ENCODE data around the gene SFT2D2. TPM values are rescaled to one million over a fixed set of nuclear protein-coding genes. Genes with fewer than 3 reads are reported as not detected.

SFT2D2 gene
- total and polyA plus RNA-seq, 3 experiments from 2014 or later = 44.4 to 46.0 (median 45.1) TPM

DNA sequence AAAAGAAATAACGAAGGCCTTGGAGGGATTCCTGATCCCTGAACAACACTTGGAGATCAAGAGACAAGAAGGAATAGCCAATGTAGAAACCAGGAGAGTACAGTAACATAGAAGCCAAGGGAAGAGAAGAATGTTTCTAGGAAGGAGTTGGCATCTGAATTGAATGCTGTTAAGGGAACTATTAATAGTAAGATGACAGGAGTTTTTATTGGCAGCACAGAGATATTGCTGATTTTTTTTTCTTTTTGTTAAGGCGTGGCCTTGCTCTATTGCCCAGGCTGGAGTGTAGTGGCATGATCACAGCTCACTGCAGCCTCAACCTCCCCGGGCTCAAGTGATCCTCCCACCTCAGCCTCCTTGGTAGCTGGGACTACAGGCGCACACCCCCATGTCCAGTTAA lies 9.6 kb upstream of the SFT2D2 start:
- no peak for DNase-seq
- Histone ChIP-seq H3K27me3 (ENCODE audit: insufficient read depth, low read length, poor library complexity, severe bottlenecking) (no peaks in the 10 kb centered on the region), H3K4me3 (ENCODE audit: low read length) (no peak overlapping the region), H3K4me1 (ENCODE audit: insufficient read depth, low read length) (no peaks in the 10 kb centered on the region), H3K9me3 (ENCODE audit: low read length) (no peaks in the 10 kb centered on the region), H3K36me3 (ENCODE audit: insufficient read depth, low read length) (no peaks in the 10 kb centered on the region), H3K27ac (ENCODE audit: low read depth, low read length) (no peak overlapping the region)
- peaks cover 9 to 20% of the 10 kb centered on the region in 2 donors for H3K27me3 Mint-ChIP-seq
- H3K9me3 Mint-ChIP-seq = peaks cover 6 to 13% (median 8%) of the 10 kb centered on the region in 5 donors
- ChIA-PET CTCF (interaction anchor here (1.2 kb wide), 1 partner anchor 19 kb away, joined by 3 read pairs; no protein-coding TSS in a partner anchor), POLR2A (no interaction called here)
- peaks cover 0 to 16% (median 6%) of the 10 kb centered on the region in 3 donors for H3K36me3 Mint-ChIP-seq
- no peak overlapping the region for H3K4me3 Mint-ChIP-seq
- H3K27ac Mint-ChIP-seq = no peak overlapping the region
- H3K4me1 Mint-ChIP-seq = peaks cover 5 to 10% (median 6%) of the 10 kb centered on the region in 3 donors

GRCh38 chr1:168217664-168218063 lies 8.1 kb upstream of the SFT2D2 start:
- no peak overlapping the region for H3K27ac ChIP-seq (ENCODE audit: low read depth, low read length)
- POLR2A ChIA-PET = interaction anchor here (1.2 kb wide), 1 partner anchor 9 kb away, joined by 4 read pairs; no protein-coding TSS in a partner anchor
- Mint-ChIP-seq H3K4me3 (no peak overlapping the region), H3K36me3 (peaks cover 0 to 12% (median 6%) of the 10 kb centered on the region in 3 donors), H3K27me3 (peaks cover 13 to 24% of the 10 kb centered on the region in 2 donors), H3K27ac (no peak overlapping the region), H3K4me1 (peaks cover 0 to 3% (median under 1%) of the 10 kb centered on the region in 3 donors), H3K9me3 (peaks cover 3 to 8% (median 3%) of the 10 kb centered on the region in 5 donors)
- no peaks in the 10 kb centered on the region for H3K9me3 ChIP-seq (ENCODE audit: low read length)
- H3K36me3 ChIP-seq (ENCODE audit: insufficient read depth, low read length) = no peaks in the 10 kb centered on the region
- CTCF ChIA-PET = interaction anchor here (0.7 kb wide), 1 partner anchor 27 kb away, joined by 3 read pairs; no protein-coding TSS in a partner anchor
- H3K27me3 ChIP-seq (ENCODE audit: insufficient read depth, low read length, poor library complexity, severe bottlenecking) = no peaks in the 10 kb centered on the region
- no peaks in the 10 kb centered on the region for H3K4me1 ChIP-seq (ENCODE audit: insufficient read depth, low read length)
- DNase-seq = no peak
- H3K4me3 ChIP-seq (ENCODE audit: low read length) = no peak overlapping the region

DNA sequence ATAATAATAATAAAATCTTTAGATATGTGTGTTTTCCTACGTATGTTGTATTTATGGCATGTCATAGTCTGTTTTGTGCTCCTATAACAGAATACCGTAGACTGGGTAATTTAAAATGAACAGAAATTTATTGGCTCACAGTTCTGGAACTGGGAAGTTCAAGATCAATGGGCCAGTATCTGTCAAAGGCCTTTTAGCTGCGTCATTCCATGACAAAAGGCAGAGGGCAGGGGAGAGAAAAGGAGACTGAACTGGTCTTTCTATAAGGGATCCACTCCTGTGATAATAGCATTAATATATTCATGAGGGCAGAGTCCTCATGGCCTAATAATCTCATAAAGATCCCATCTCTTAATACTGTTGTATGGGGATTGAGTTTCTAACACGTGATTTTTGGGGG lies 7.1 kb upstream of the SFT2D2 start:
- H3K4me3 ChIP-seq (ENCODE audit: low read length) = no peak overlapping the region
- no peak overlapping the region for H3K4me3 Mint-ChIP-seq
- no peaks in the 10 kb centered on the region for H3K9me3 Mint-ChIP-seq
- H3K36me3 Mint-ChIP-seq = peaks cover 0 to 6% (median 4%) of the 10 kb centered on the region in 3 donors
- no peaks in the 10 kb centered on the region for H3K4me1 Mint-ChIP-seq
- H3K4me1 ChIP-seq (ENCODE audit: insufficient read depth, low read length) = no peaks in the 10 kb centered on the region
- H3K36me3 ChIP-seq (ENCODE audit: insufficient read depth, low read length) = no peaks in the 10 kb centered on the region
- ChIA-PET CTCF (no interaction called here), POLR2A (no interaction called here)
- no peak overlapping the region for H3K27ac ChIP-seq (ENCODE audit: low read depth, low read length)
- H3K27me3 Mint-ChIP-seq = peaks cover 13 to 28% of the 10 kb centered on the region in 2 donors
- H3K27me3 ChIP-seq (ENCODE audit: insufficient read depth, low read length, poor library complexity, severe bottlenecking) = no peaks in the 10 kb centered on the region
- H3K27ac Mint-ChIP-seq = no peak overlapping the region
- DNase-seq = no peak
- H3K9me3 ChIP-seq (ENCODE audit: low read length) = no peaks in the 10 kb centered on the region

GRCh38 chr1:168220470-168220871 lies 5.3 kb upstream of the SFT2D2 start:
- Histone ChIP-seq H3K4me3 (ENCODE audit: low read length) (no peak overlapping the region), H3K27me3 (ENCODE audit: insufficient read depth, low read length, poor library complexity, severe bottlenecking) (no peaks in the 10 kb centered on the region), H3K9me3 (ENCODE audit: low read length) (no peaks in the 10 kb centered on the region), H3K4me1 (ENCODE audit: insufficient read depth, low read length) (peaks cover 5% of the 10 kb centered on the region), H3K27ac (ENCODE audit: low read depth, low read length) (no peak overlapping the region), H3K36me3 (ENCODE audit: insufficient read depth, low read length) (no peaks in the 10 kb centered on the region)
- POLR2A ChIA-PET = no interaction called here
- Mint-ChIP-seq H3K27ac (no peak overlapping the region), H3K36me3 (peaks cover 0 to 1% (median 0%) of the 10 kb centered on the region in 3 donors), H3K27me3 (peaks cover 13 to 28% of the 10 kb centered on the region in 2 donors), H3K9me3 (no peaks in the 10 kb centered on the region), H3K4me3 (no peak overlapping the region), H3K4me1 (peaks cover 6 to 10% (median 9%) of the 10 kb centered on the region in 3 donors)
- DNase-seq = no peak
- CTCF ChIA-PET = no interaction called here

GRCh38 chr1:168221275-168221674 lies 4.5 kb upstream of the SFT2D2 start:
- ChIA-PET POLR2A (no interaction called here), CTCF (no interaction called here)
- Histone ChIP-seq H3K27me3 (ENCODE audit: insufficient read depth, low read length, poor library complexity, severe bottlenecking) (no peaks in the 10 kb centered on the region), H3K9me3 (ENCODE audit: low read length) (no peaks in the 10 kb centered on the region), H3K4me1 (ENCODE audit: insufficient read depth, low read length) (peaks cover 5% of the 10 kb centered on the region), H3K4me3 (ENCODE audit: low read length) (no peak overlapping the region), H3K36me3 (ENCODE audit: insufficient read depth, low read length) (no peaks in the 10 kb centered on the region), H3K27ac (ENCODE audit: low read depth, low read length) (no peak overlapping the region)
- Mint-ChIP-seq H3K4me1 (peaks cover 6 to 12% (median 9%) of the 10 kb centered on the region in 3 donors), H3K27me3 (peaks cover 13 to 28% of the 10 kb centered on the region in 2 donors), H3K9me3 (no peaks in the 10 kb centered on the region), H3K36me3 (peaks cover 0 to 3% (median 0%) of the 10 kb centered on the region in 3 donors), H3K27ac (no peak overlapping the region), H3K4me3 (no peak overlapping the region)
- no peak for DNase-seq

- H3K4me3 ChIP-seq (ENCODE audit: low read length) = no peak overlapping the region
- H3K27ac Mint-ChIP-seq = no peak overlapping the region
- ChIA-PET POLR2A (no interaction called here), CTCF (interaction anchor here (2.6 kb wide), 1 partner anchor 12 kb away, joined by 10 read pairs; no protein-coding TSS in a partner anchor)
- H3K36me3 ChIP-seq (ENCODE audit: insufficient read depth, low read length) = no peaks in the 10 kb centered on the region
- no peak overlapping the region for H3K27ac ChIP-seq (ENCODE audit: low read depth, low read length)
- H3K9me3 Mint-ChIP-seq = no peaks in the 10 kb centered on the region
- peaks cover 21 to 31% (median 24%) of the 10 kb centered on the region in 3 donors for H3K4me1 Mint-ChIP-seq
- H3K27me3 Mint-ChIP-seq = peaks cover 13 to 28% of the 10 kb centered on the region in 2 donors
- no peaks in the 10 kb centered on the region for H3K9me3 ChIP-seq (ENCODE audit: low read length)
- DNase-seq = no peak
- H3K36me3 Mint-ChIP-seq = peaks cover 0 to 16% (median 0%) of the 10 kb centered on the region in 3 donors
- H3K4me3 Mint-ChIP-seq = peak overlapping the region in 2 of 7 donors; percentile 55 to 99
- H3K27me3 ChIP-seq (ENCODE audit: insufficient read depth, low read length, poor library complexity, severe bottlenecking) = no peaks in the 10 kb centered on the region
- peaks cover 19% of the 10 kb centered on the region for H3K4me1 ChIP-seq (ENCODE audit: insufficient read depth, low read length)
Measured at GRCh38 chr1:168223261-168223660, 2.5 kb upstream of the SFT2D2 start.

- H3K36me3 ChIP-seq (ENCODE audit: insufficient read depth, low read length) = no peaks in the 10 kb centered on the region
- H3K9me3 Mint-ChIP-seq = no peaks in the 10 kb centered on the region
- peak overlapping the region in 4 of 7 donors; percentile 26 to 99 (median 94) for H3K4me3 Mint-ChIP-seq
- H3K27ac ChIP-seq (ENCODE audit: low read depth, low read length) = no peak overlapping the region
- H3K27me3 ChIP-seq (ENCODE audit: insufficient read depth, low read length, poor library complexity, severe bottlenecking) = no peaks in the 10 kb centered on the region
- DNase-seq = no peak
- no peaks in the 10 kb centered on the region for H3K9me3 ChIP-seq (ENCODE audit: low read length)
- H3K36me3 Mint-ChIP-seq = peaks cover 0 to 20% (median 0%) of the 10 kb centered on the region in 3 donors
- ChIA-PET POLR2A (no interaction called here), CTCF (interaction anchor here (1.0 to 2.6 kb wide), 2 partner anchors 11 to 45 kb away, joined by 3 to 10 read pairs; partner anchors contain the start of gene TIPRL)
- H3K4me1 ChIP-seq (ENCODE audit: insufficient read depth, low read length) = peaks cover 26% of the 10 kb centered on the region
- peaks cover 13 to 27% of the 10 kb centered on the region in 2 donors for H3K27me3 Mint-ChIP-seq
- H3K4me1 Mint-ChIP-seq = peaks cover 26 to 38% (median 30%) of the 10 kb centered on the region in 3 donors
- H3K27ac Mint-ChIP-seq = peak overlapping the region in 1 of 8 donors; percentile 93
- no peak overlapping the region for H3K4me3 ChIP-seq (ENCODE audit: low read length)
Measured at GRCh38 chr1:168223681-168224540, 1.9 kb upstream of the SFT2D2 start.

DNA sequence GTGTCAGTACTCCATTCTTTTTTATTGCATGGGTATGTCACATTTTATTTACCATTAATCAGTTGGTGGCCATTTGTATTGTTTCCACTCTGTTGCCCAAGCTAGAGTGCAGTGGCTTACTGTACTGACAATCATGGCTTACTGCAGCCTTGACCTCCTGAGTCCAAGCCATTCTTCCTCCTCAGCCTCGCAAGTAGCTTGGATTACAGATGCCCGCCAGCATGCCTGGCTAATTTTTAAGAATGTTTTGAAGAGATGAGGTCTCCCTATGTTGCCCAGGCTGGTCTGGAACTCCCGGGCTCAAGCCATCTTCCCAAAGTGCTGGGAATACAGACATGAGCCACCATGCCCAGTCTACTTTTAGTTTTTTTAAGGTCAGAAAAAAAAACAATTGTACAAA lies 813 bp upstream of the SFT2D2 start:
- H3K27ac Mint-ChIP-seq = peak overlapping the region in 7 of 8 donors; percentile 26 to 98 (median 84)
- Histone ChIP-seq H3K4me1 (ENCODE audit: insufficient read depth, low read length) (peaks cover 27% of the 10 kb centered on the region), H3K4me3 (ENCODE audit: low read length) (peak overlapping the region; percentile 82)

More for the DNA sequence above, 813 bp upstream of the SFT2D2 start:
- no peaks in the 10 kb centered on the region for H3K9me3 ChIP-seq (ENCODE audit: low read length)
- DNase-seq = no peak
- no peaks in the 10 kb centered on the region for H3K9me3 Mint-ChIP-seq
- H3K36me3 ChIP-seq (ENCODE audit: insufficient read depth, low read length) = peaks cover 3% of the 10 kb centered on the region
- CTCF ChIA-PET = interaction anchor here (1.0 to 2.6 kb wide), 2 partner anchors 10 to 46 kb away, joined by 3 to 10 read pairs; partner anchors contain the start of gene TIPRL
- peak overlapping the region; percentile 92 to 99 (median 97) for H3K4me3 Mint-ChIP-seq
- peak overlapping the region; percentile 89 for H3K27ac ChIP-seq (ENCODE audit: low read depth, low read length)
- POLR2A ChIA-PET = interaction anchor here (0.7 to 0.9 kb wide), 2 partner anchors 45 to 1484 kb away, joined by 4 read pairs; no protein-coding TSS in a partner anchor
- H3K27me3 Mint-ChIP-seq = peaks cover 9 to 18% of the 10 kb centered on the region in 2 donors
- peaks cover 37 to 49% (median 40%) of the 10 kb centered on the region in 3 donors for H3K4me1 Mint-ChIP-seq
- H3K27me3 ChIP-seq (ENCODE audit: insufficient read depth, low read length, poor library complexity, severe bottlenecking) = no peaks in the 10 kb centered on the region
- H3K36me3 Mint-ChIP-seq = peaks cover 0 to 31% (median 0%) of the 10 kb centered on the region in 3 donors

Measured in CD8-positive, alpha-beta memory T cell (primary cell).